ENCODE results near the gene NECTIN4. TPM values are rescaled to one million over a fixed set of nuclear protein-coding genes. Genes with fewer than 3 reads are reported as not detected.

The NECTIN4 gene
- total and polyA plus RNA-seq, 2 donors: 5.0 to 12.2 TPM

GRCh38 chr1:161082996-161083747, 6.2 kb downstream of the NECTIN4 start:
- Histone ChIP-seq H3K4me1 (ENCODE audit: insufficient read depth) (no peaks in the 10 kb centered on the region), H3K27ac (ENCODE audit: low read depth) (peak overlapping the region; percentile 58), H3K4me3 (ENCODE audit: low read depth, low read length) (no peak overlapping the region), H3K36me3 (ENCODE audit: insufficient read depth) (no peaks in the 10 kb centered on the region)
- DNase-seq (ENCODE audit: extremely low spot score): no peak
- 52% methylated on average over 8 of the region's 8 CpGs for WGBS

GRCh38 chr1:161082483-161082882, 6.9 kb downstream of the NECTIN4 start:
- no peaks in the 10 kb centered on the region for H3K36me3 ChIP-seq (ENCODE audit: insufficient read depth)
- WGBS: 72% methylated on average over 2 of the region's 2 CpGs
- H3K27ac ChIP-seq (ENCODE audit: low read depth): no peak overlapping the region
- no peaks in the 10 kb centered on the region for H3K4me1 ChIP-seq (ENCODE audit: insufficient read depth)
- no peak overlapping the region for H3K4me3 ChIP-seq (ENCODE audit: low read depth, low read length)
- no peak for DNase-seq (ENCODE audit: extremely low spot score)

- Histone ChIP-seq H3K36me3 (ENCODE audit: insufficient read depth) (no peaks in the 10 kb centered on the region), H3K4me1 (ENCODE audit: insufficient read depth) (no peaks in the 10 kb centered on the region), H3K4me3 (ENCODE audit: low read depth, low read length) (no peak overlapping the region), H3K27ac (ENCODE audit: low read depth) (no peak overlapping the region)
- DNase-seq (ENCODE audit: extremely low spot score): no peak
- 77% methylated on average over 5 of the region's 5 CpGs for WGBS
These were observed 7.8 kb downstream of the NECTIN4 start for GRCh38 chr1:161081519-161081918.

- WGBS: 79% methylated on average over 5 of the region's 5 CpGs
These were observed 8.6 kb downstream of the NECTIN4 start for GRCh38 chr1:161080441-161081405.

GRCh38 chr1:161079436-161080110, 9.8 kb downstream of the NECTIN4 start:
- DNase-seq (ENCODE audit: extremely low spot score): no peak
- no peaks in the 10 kb centered on the region for H3K36me3 ChIP-seq (ENCODE audit: insufficient read depth)
- H3K4me3 ChIP-seq (ENCODE audit: low read depth, low read length): no peak overlapping the region
- H3K4me1 ChIP-seq (ENCODE audit: insufficient read depth): no peaks in the 10 kb centered on the region
- 57% methylated on average over 41 of the region's 41 CpGs for whole genome bisulfite sequencing
- H3K27ac ChIP-seq (ENCODE audit: low read depth): no peak overlapping the region

More at GRCh38 chr1:161080441-161081405, 8.6 kb downstream of the NECTIN4 start:
- Histone ChIP-seq H3K4me3 (ENCODE audit: low read depth, low read length) (no peak overlapping the region), H3K36me3 (ENCODE audit: insufficient read depth) (no peaks in the 10 kb centered on the region), H3K27ac (ENCODE audit: low read depth) (no peak overlapping the region), H3K4me1 (ENCODE audit: insufficient read depth) (no peaks in the 10 kb centered on the region)
- DNase-seq (ENCODE audit: extremely low spot score): no peak

GRCh38 chr1:161077426-161077825, 11.9 kb downstream of the NECTIN4 start:
- DNase-seq (ENCODE audit: extremely low spot score): no peak
- WGBS: 72% methylated on average over 9 of the region's 9 CpGs
- Histone ChIP-seq H3K4me1 (ENCODE audit: insufficient read depth) (no peaks in the 10 kb centered on the region), H3K4me3 (ENCODE audit: low read depth, low read length) (no peak overlapping the region), H3K27ac (ENCODE audit: low read depth) (no peak overlapping the region), H3K36me3 (ENCODE audit: insufficient read depth) (no peaks in the 10 kb centered on the region)

- H3K27ac ChIP-seq (ENCODE audit: low read depth): no peak overlapping the region
- no peaks in the 10 kb centered on the region for H3K4me1 ChIP-seq (ENCODE audit: insufficient read depth)
- no peaks in the 10 kb centered on the region for H3K36me3 ChIP-seq (ENCODE audit: insufficient read depth)
- no peak for DNase-seq (ENCODE audit: extremely low spot score)
- H3K4me3 ChIP-seq (ENCODE audit: low read depth, low read length): no peak overlapping the region
These were observed 12.9 kb downstream of the NECTIN4 start for GRCh38 chr1:161076410-161076809.

- 75% methylated on average over 12 of the region's 12 CpGs for WGBS
- DNase-seq (ENCODE audit: extremely low spot score): no peak
- no peaks in the 10 kb centered on the region for H3K36me3 ChIP-seq (ENCODE audit: insufficient read depth)
- H3K27ac ChIP-seq (ENCODE audit: low read depth): peak overlapping the region; percentile 13
- no peaks in the 10 kb centered on the region for H3K4me1 ChIP-seq (ENCODE audit: insufficient read depth)
- H3K4me3 ChIP-seq (ENCODE audit: low read depth, low read length): no peak overlapping the region
These were observed 14.5 kb downstream of the NECTIN4 start for GRCh38 chr1:161074676-161075368.

- 71% methylated on average over 7 of the region's 7 CpGs for WGBS
- DNase-seq (ENCODE audit: extremely low spot score): no peak
- H3K36me3 ChIP-seq (ENCODE audit: insufficient read depth): no peaks in the 10 kb centered on the region
- H3K4me1 ChIP-seq (ENCODE audit: insufficient read depth): no peaks in the 10 kb centered on the region
- H3K27ac ChIP-seq (ENCODE audit: low read depth): no peak overlapping the region
- no peak overlapping the region for H3K4me3 ChIP-seq (ENCODE audit: low read depth, low read length)
These were observed 15.8 kb downstream of the NECTIN4 start for GRCh38 chr1:161073474-161074121.

GRCh38 chr1:161072751-161073449, 16.5 kb downstream of the NECTIN4 start:
- no peak overlapping the region for H3K4me3 ChIP-seq (ENCODE audit: low read depth, low read length)
- no peaks in the 10 kb centered on the region for H3K36me3 ChIP-seq (ENCODE audit: insufficient read depth)
- DNase-seq (ENCODE audit: extremely low spot score): no peak
- H3K4me1 ChIP-seq (ENCODE audit: insufficient read depth): no peaks in the 10 kb centered on the region
- no peak overlapping the region for H3K27ac ChIP-seq (ENCODE audit: low read depth)
- WGBS: 92% methylated on average over 19 of the region's 19 CpGs

GRCh38 chr1:161071886-161072371, 17.4 kb downstream of the NECTIN4 start:
- WGBS: 74% methylated on average over 9 of the region's 9 CpGs
- DNase-seq (ENCODE audit: extremely low spot score): no peak
- H3K36me3 ChIP-seq (ENCODE audit: insufficient read depth): no peaks in the 10 kb centered on the region
- no peak overlapping the region for H3K4me3 ChIP-seq (ENCODE audit: low read depth, low read length)
- H3K27ac ChIP-seq (ENCODE audit: low read depth): no peak overlapping the region
- H3K4me1 ChIP-seq (ENCODE audit: insufficient read depth): no peaks in the 10 kb centered on the region

GRCh38 chr1:161070761-161071160, 18.6 kb downstream of the NECTIN4 start:
- Histone ChIP-seq H3K4me3 (ENCODE audit: low read depth, low read length) (no peak overlapping the region), H3K27ac (ENCODE audit: low read depth) (no peak overlapping the region), H3K36me3 (ENCODE audit: insufficient read depth) (no peaks in the 10 kb centered on the region), H3K4me1 (ENCODE audit: insufficient read depth) (no peaks in the 10 kb centered on the region)
- whole genome bisulfite sequencing: 86% methylated on average over 4 of the region's 4 CpGs
- no peak for DNase-seq (ENCODE audit: extremely low spot score)

Data from urinary bladder (tissue), 4 donors.